NAMALWA (cell line): Measurements from ENCODE around the gene LYZL6.
A peak's percentile ranks its signal among the peaks of the same experiment; 100 is the strongest.

ENCODE experiments used
- DNase-seq: peaks from one replicate; pipeline ENCODE4 v3.0.0-alpha.2; 2015; ENCODE audit warnings: low spot score

LYZL6 gene

GRCh38 chr17:35943537-35943936 lies at the start of gene LYZL6:
Gene LYZL6, minus strand, starts transcription at chr17:35943713. Its CDS starts 4,357 bp downstream, at chr17:35939356.
- no peak for DNase-seq

DNA sequence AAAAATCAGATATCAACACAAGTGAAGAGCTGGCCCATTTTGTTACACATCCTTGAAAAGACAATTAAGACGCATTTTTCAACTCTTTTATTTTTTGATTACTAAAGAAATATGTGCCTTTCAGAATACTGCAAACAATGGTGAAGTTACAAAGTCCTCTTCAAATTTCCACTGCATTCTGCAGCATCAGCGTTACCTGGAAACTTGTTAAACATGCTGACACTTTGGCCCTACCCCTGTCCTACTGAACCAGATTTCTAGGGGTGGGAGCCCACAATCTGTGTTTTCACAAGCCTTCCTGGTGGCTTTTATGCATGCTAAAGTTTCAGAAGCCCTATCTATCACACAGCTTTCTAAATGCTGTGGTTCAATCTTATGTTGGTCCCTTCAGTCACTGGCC lies 47.6 kb upstream of the LYZL6 start:
- DNase-seq: no peak

- no peak for DNase-seq
These were observed 44.7 kb upstream of the LYZL6 start for GRCh38 chr17:35988164-35988563.

DNA sequence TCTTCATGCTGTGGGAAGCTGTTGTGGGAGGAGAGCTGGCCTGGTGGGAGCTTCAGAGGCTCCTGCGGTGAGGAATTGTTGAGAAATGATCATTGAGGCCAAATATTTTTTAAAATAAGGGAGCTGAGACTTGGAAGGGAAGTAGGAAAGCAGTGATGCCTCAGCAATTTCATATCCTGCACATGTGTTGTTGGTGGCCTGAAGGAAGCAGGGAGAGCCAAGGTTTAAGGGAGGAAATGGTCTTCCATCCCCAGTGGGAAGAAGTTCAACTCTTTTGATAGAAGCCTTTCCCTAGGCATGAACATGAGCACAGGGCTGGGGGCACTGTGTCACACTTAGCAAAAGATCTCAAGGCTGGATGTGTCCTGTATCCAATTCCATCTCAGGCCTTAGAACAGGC lies 43.1 kb upstream of the LYZL6 start, which contains the start of gene CCL14:
TSS of gene CCL14 (minus strand) at position 87 of the 400 bp plus-strand sequence. CDS start at position 7, 80 bp downstream.
- no peak for DNase-seq

GRCh38 chr17:35984140-35984539 lies 40.6 kb upstream of the LYZL6 start:
- DNase-seq: no peak

- DNase-seq: no peak
These were observed 39.1 kb upstream of the LYZL6 start for GRCh38 chr17:35982409-35983191.

DNA sequence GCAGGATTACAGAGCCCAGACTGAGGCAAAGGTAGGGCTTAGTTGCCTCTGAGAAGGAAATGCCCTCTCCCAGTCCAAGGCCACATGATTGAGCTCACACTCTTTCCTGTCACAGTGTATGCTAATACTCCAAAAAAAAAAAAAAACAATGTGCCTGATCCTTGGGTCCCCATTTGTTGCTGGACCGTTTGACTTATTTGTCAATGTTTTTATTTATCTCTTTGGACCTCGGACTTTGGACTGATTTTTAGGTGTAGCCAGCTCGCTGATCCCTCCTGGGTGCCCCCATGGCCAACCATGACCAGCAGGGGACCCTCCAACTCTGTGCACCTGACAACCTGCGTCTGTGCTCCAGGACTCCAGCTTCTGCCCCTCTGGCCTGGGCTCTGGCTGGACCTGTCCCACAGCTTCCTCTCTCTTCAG lies 38.4 kb upstream of the LYZL6 start:
- peak; percentile 11 for DNase-seq

- no peak for DNase-seq
These were observed 37.7 kb upstream of the LYZL6 start, which contains the start of gene CCL16 for GRCh38 chr17:35981246-35981645. Gene CCL16, minus strand, starts transcription at chr17:35981497. Its CDS starts 77 bp downstream, at chr17:35981420.

DNA sequence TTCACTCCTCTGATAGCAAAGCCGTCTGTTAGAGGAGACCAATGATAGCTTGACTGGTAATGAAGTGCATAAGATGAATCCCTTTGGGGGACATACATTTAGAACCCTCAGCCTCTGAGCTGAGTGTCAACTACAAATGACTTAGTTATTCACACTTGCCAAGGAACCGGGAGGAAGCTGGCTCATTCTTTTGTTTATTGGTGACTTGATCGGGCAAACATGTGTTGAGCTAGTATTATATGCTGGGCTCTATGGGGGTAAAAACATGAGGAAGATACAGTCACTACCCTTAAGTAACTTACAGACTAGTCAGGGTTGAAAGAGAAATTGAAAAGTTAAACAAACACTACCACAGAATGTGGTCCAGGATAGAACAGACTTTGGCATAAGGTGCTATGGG lies 34.8 kb upstream of the LYZL6 start:
- DNase-seq: no peak

- DNase-seq: no peak
These were observed 34.0 kb upstream of the LYZL6 start for GRCh38 chr17:35977509-35977908.

- no peak for DNase-seq
These were observed 30.1 kb upstream of the LYZL6 start for GRCh38 chr17:35973333-35974260.

DNA sequence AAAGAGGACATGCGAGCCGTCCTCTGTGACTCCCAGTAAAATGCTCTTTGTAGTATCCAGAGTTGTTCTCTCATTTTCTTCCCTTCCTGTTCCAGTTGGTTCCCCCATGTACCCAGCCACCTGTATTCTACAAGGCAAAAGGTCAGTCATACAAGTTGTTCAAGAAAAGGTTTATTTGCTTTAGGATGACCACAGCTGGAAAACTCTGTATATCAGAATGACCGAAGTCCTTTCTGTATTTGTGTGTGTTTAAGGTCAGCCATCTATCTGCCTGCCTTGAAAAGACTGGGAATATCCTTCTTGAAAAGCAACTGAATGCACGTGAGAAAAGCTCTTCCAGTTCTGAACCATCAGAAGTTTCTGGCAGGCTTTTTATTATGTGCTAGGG lies 29.4 kb upstream of the LYZL6 start:
- DNase-seq: no peak

DNA sequence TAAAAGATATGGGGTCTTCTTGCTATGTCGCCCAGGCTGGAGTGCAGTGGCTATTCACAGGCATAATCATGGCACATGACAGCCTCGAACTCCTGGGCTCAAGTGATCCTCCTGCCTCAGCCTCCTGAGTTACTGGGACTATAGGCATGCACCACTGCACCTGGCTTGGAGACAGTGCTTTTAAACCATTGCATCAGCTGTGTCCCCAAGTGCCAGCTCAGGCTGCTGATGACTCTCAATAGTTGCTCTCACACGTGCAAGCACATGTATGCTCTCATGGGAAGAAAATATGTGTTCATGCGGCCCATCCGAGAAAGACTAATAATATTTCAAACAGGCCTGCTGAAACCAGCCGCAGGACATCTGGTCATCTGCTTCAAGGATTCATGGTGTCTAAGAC lies 29.0 kb upstream of the LYZL6 start:
- DNase-seq: no peak

DNA sequence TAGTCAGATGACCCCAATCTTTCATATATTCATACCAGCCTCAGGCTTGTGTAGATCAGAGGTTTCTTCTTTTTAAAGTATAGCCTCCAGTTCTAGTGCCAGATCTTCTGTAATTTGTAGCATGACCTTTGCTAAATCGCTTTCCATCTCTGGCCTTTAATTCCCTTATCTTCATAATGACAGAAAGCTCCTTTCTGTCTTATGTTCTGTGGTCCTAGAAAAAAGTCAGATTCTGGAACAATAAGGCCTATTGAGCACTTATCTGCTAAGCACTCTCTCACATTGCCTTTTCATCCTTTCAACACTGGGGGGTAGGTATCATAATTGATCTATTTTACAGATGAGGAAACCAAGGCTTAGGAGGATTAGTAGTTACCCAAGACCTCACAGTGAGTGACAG lies 28.6 kb upstream of the LYZL6 start:
- DNase-seq: no peak

- DNase-seq: peak; percentile 85
These were observed 26.3 kb upstream of the LYZL6 start for GRCh38 chr17:35969558-35970380.

DNA sequence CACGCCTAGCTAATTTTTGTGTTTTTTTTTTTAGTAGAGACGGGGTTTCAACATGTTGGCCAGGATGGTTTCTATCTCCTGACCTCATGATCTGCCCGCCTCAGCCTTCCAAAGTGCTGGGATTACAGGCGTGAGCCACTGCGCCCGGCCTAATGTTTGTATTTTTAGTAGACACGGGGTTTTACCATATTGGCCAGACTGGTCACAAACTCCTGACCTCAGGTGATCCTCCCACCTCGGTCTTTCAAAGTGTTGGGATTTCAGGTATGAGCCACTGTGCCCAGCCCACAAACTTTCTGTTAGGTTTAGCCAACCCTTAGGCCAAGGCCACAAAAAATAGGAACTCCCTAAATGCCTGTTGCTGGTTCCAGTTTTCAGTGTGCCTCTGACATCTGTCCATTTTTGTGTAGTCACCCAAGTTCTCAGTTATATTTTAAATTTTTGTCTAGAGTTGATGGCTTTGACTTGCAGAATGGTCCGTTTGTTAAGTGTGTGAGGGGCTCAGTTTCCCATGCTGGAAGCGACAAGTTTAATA lies 25.1 kb upstream of the LYZL6 start:
- DNase-seq: no peak

DNA sequence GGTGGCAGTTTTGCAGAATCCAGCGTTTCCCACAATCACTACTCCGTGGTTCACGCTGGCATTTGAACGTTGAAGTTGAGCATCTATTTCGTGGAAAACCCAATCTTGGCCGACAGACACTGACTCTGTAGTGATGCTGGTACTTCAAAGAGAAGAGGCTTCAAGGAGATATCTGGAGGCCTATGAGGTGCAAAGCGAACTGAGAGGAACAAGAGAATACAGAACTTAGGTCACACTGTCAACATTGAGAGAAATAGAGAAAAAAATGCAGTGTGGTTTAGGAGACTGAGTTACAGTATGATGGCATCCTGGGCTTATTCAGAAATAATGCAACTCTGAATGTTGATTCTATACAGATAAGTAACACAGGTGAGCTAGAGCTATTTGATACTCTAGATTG lies 21.8 kb upstream of the LYZL6 start:
- no peak for DNase-seq

- no peak for DNase-seq
These were observed 20.1 kb upstream of the LYZL6 start for GRCh38 chr17:35963663-35964062.

GRCh38 chr17:35953720-35954119 lies 10.2 kb upstream of the LYZL6 start:
- no peak for DNase-seq

DNA sequence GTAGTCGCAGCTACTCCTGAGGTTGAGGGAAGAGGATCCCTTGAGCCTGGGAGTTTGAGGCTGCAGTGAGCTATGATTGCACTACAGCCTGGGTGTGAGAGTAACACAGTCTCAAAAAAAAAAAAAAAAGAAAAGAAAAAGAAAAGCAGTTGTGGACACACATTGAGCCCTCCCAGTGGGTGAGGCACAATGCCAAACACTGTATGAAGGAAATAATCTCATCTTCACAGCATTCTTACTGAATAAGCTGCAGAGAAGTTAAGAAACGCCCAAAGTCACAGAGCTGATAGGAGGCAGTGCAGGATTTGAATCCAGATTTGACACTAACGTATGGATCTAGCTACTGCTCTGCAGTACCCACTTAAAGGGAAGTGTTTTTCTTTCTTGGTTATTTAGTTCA lies 5.9 kb upstream of the LYZL6 start:
- no peak for DNase-seq

DNA sequence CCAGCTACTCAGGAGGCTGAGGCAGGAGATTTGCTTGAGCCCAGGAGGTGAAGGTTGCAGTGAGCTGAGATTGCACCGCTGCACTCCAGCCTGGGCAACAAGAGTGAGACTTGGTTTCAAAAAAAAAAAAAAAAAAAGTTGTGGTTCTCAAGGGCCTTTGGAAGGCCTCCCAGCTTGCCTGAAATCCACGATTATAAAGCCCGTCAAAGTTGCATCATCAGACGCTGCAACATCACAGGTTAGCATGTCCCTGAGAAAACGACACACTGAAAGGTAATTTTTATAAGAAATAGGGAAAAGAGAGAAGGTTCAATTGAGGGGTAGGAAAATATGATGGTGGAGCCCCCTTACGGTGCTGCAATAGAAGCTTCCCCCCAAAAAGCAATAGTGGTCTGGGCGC lies 4.6 kb upstream of the LYZL6 start:
- DNase-seq: no peak

GRCh38 chr17:35947156-35947585 lies 3.7 kb upstream of the LYZL6 start:
- peak; percentile 79 for DNase-seq
